NCI-H345 (cell line): ENCODE results near the gene DPY19L2.
"Not testable (repeated sequence)": the region's sequence is repeated elsewhere in the genome, so short reads cannot be mapped to it uniquely, and the experiment has no call there.

ENCODE experiments used
- DNase-seq: peaks from one replicate; lab custom pipeline; 2025; lab: John Stamatoyannopoulos, UW

DPY19L2 gene

GRCh38 chr12:63663005-63663404 lies 5.3 kb downstream of the DPY19L2 start:
- not testable (repeated sequence) for DNase-seq

GRCh38 chr12:63658501-63658900 lies 9.8 kb downstream of the DPY19L2 start:
- DNase-seq = not testable (repeated sequence)

- not testable (repeated sequence) for DNase-seq
These were observed 11.9 kb downstream of the DPY19L2 start for GRCh38 chr12:63656407-63656806.

- DNase-seq = not testable (repeated sequence)
These were observed 12.6 kb downstream of the DPY19L2 start for GRCh38 chr12:63655543-63656257.

- not testable (repeated sequence) for DNase-seq
These were observed 13.8 kb downstream of the DPY19L2 start for GRCh38 chr12:63654481-63654880.

- DNase-seq = not testable (repeated sequence)
These were observed 18.8 kb downstream of the DPY19L2 start for GRCh38 chr12:63649517-63649916.

- not testable (repeated sequence) for DNase-seq
These were observed 24.7 kb downstream of the DPY19L2 start for GRCh38 chr12:63643381-63644140.

- DNase-seq = not testable (repeated sequence)
These were observed 44.0 kb downstream of the DPY19L2 start for GRCh38 chr12:63624258-63624657.

GRCh38 chr12:63615544-63615943 lies 52.7 kb downstream of the DPY19L2 start:
- DNase-seq = not testable (repeated sequence)

GRCh38 chr12:63611285-63611684 lies 57.0 kb downstream of the DPY19L2 start:
- DNase-seq = not testable (repeated sequence)

- not testable (repeated sequence) for DNase-seq
These were observed 59.0 kb downstream of the DPY19L2 start for GRCh38 chr12:63609281-63609680.

GRCh38 chr12:63604985-63605384 lies 63.3 kb downstream of the DPY19L2 start:
- DNase-seq = not testable (repeated sequence)

- not testable (repeated sequence) for DNase-seq
These were observed 73.5 kb downstream of the DPY19L2 start for GRCh38 chr12:63594828-63595227.

GRCh38 chr12:63584426-63584825 lies 83.9 kb downstream of the DPY19L2 start:
- DNase-seq = not testable (repeated sequence)

- DNase-seq = not testable (repeated sequence)
These were observed 85.0 kb downstream of the DPY19L2 start for GRCh38 chr12:63583289-63583688.

GRCh38 chr12:63577631-63578030 lies 90.7 kb downstream of the DPY19L2 start:
- not testable (repeated sequence) for DNase-seq

- not testable (repeated sequence) for DNase-seq
These were observed 96.3 kb downstream of the DPY19L2 start for GRCh38 chr12:63572038-63572437.

- DNase-seq = not testable (repeated sequence)
These were observed 109.8 kb downstream of the DPY19L2 start for GRCh38 chr12:63558445-63558844.

GRCh38 chr12:63551397-63551796 lies 116.9 kb downstream of the DPY19L2 start:
- DNase-seq = not testable (repeated sequence)

GRCh38 chr12:63549034-63549433 lies 119.3 kb downstream of the DPY19L2 start:
- DNase-seq = not testable (repeated sequence)

GRCh38 chr12:63545298-63545916 lies 122.9 kb downstream of the DPY19L2 start:
- DNase-seq = not testable (repeated sequence)

GRCh38 chr12:63538656-63539055 lies 129.6 kb downstream of the DPY19L2 start:
- not testable (repeated sequence) for DNase-seq
